Panc1 (cell line): Measurements from ENCODE around the gene RXYLT1. TPM values are rescaled to one million over a fixed set of nuclear protein-coding genes. Genes with fewer than 3 reads are reported as not detected.

ENCODE experiments used
- ATAC-seq: fragments of 200-7000 bp; cut with Tn5 transposase; 2 replicates; pipeline ENCODE4 v1.9.1; 2020; ENCODE audit warnings: mild to moderate bottlenecking, moderate library complexity
- BruUV-seq: library from RNA; stranded (reverse); fragments of 400-500 nt; replicated peaks from 2 replicates; lab custom pipeline; 2021; lab: Mats Ljungman, UMichigan
- CTCF ChIA-PET: fragments of 300-600 bp; sonication (Branson Sonifier 250); formaldehyde crosslinking; loops from one replicate; lab custom pipeline; 2022; ENCODE audit warnings: antibody characterized with exemption; lab: Charles Lee
- POLR2A ChIA-PET: fragments of 300-600 bp; sonication (Branson Sonifier 250); formaldehyde crosslinking; loops from one replicate; lab custom pipeline; 2022; ENCODE audit warnings: antibody characterized with exemption; lab: Charles Lee
- DNase-seq: peaks from one replicate; pipeline ENCODE4 v3.0.0-alpha.2; 2010; ENCODE audit warnings: low read depth, low spot score
- H3K27ac ChIP-seq: 2 replicates; pipeline ENCODE4 v1.5.1; 2011; ENCODE audit warnings: mild to moderate bottlenecking, low read length, inconsistent platforms
- H3K27me3 ChIP-seq: fragments of 200-500 bp; sonication (Bioruptor generic); 2 replicates; pipeline ENCODE4 v1.6.0; 2014; ENCODE audit warnings: low read length, inconsistent platforms; ENCODE audit not compliant: control insufficient read depth, insufficient read depth
- H3K36me3 ChIP-seq: fragments of 200-500 bp; sonication (Bioruptor generic); 2 replicates; pipeline ENCODE4 v1.5.1; 2014; ENCODE audit warnings: inconsistent platforms, mild to moderate bottlenecking, low read length, moderate library complexity; ENCODE audit not compliant: control insufficient read depth, insufficient read depth
- H3K4me1 ChIP-seq: 2 replicates; pipeline ENCODE4 v1.5.1; 2011; ENCODE audit warnings: inconsistent platforms, mild to moderate bottlenecking, low read length, moderate library complexity; ENCODE audit not compliant: control insufficient read depth, insufficient read depth
- H3K4me3 ChIP-seq, 2 experiments: 2 replicates each; pipeline ENCODE4 v1.5.1; 2011 to 2012; ENCODE audit warnings: low read depth in 2 of 2, low read length in 2 of 2, mild to moderate bottlenecking in 2 of 2, inconsistent platforms in 1 of 2, moderate library complexity in 1 of 2
- H3K9me3 ChIP-seq: fragments of 200-500 bp; sonication (Bioruptor generic); 2 replicates; pipeline ENCODE4 v1.5.1; 2014; ENCODE audit warnings: low read depth, mild to moderate bottlenecking, inconsistent platforms, low read length, moderate library complexity; ENCODE audit not compliant: control insufficient read depth, insufficient read depth
- POLR2AphosphoS5 ChIP-seq: IDR thresholded peaks from 2 replicates; pipeline ENCODE4 v1.6.1; 2012; ENCODE audit warnings: mild to moderate bottlenecking, low read depth, low read length, moderate library complexity
- SIN3A ChIP-seq: IDR thresholded peaks from 2 replicates; pipeline ENCODE4 v1.6.1; 2012; ENCODE audit warnings: low read depth, mild to moderate bottlenecking, low read length, moderate library complexity, borderline replicate concordance; ENCODE audit not compliant: insufficient read depth
- TCF7L2 ChIP-seq: IDR thresholded peaks from 2 replicates; pipeline ENCODE4 v1.6.1; 2011; ENCODE audit warnings: mild to moderate bottlenecking, low read depth, low read length, inconsistent platforms
- in situ Hi-C: cut with HindIII; loops from 2 replicates; pipeline ENCODE4 v1.10.0; 2016; ENCODE audit warnings: low sequenced_read_pairs, low pct_unique_long_range_greater_than_20kb
- intact Hi-C: fragments of 100-400 bp; cut with micrococcal nuclease; formaldehyde crosslinking; loops from one replicate; pipeline ENCODE4 v1.10.0; 2022; ENCODE audit not compliant: unreplicated experiment
- total RNA-seq: library from RNA; stranded (reverse); gene quantifications from one replicate; pipeline ENCODE4 v1.2.1, GENCODE V29; 2021; ENCODE audit not compliant: unreplicated experiment
- TF ChIP-seq, protein P1 (sequence below), 2 experiments: IDR thresholded peaks; 2 replicates each; pipeline ENCODE4 v1.6.1; 2011 to 2012; ENCODE audit warnings: low read depth in 2 of 2, control low read depth in 1 of 2, low read length in 1 of 2, mild to moderate bottlenecking in 1 of 2, moderate library complexity in 1 of 2; ENCODE audit not compliant: insufficient read depth in 1 of 2
- TF ChIP-seq, protein P2 (sequence below): fragments of 450-650 bp; IDR thresholded peaks from 2 replicates; pipeline ENCODE4 v1.5.1; 2017; ENCODE audit warnings: mild to moderate bottlenecking

Gene RXYLT1
- total RNA-seq, 1 experiment from 2014 or later = 20.3 TPM

DNA sequence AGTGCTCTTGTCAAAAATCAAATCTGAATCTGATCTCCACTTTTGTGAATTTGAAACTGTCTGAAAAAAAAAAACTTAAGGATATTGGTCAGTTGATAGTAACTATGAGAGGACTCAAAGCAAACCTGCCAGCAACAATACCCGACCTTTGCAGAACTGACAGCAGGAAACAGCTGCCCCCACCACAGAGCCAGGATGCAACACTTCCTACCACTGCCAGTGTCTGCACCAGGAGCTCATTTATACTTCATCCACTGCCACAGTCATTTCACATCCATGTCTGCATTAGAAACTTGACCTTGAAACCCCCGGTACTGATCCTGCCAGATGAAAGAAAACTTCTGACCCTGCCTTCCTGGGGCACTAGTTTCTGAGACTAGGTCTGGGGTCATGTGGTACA is 27.4 kb upstream of the RXYLT1 start:
- H3K36me3 ChIP-seq = no peaks in the 10 kb centered on the region
- no peak for ATAC-seq
- H3K4me1 ChIP-seq = no peaks in the 10 kb centered on the region
- intact Hi-C loops = no loop called here
- H3K4me3 ChIP-seq = no peak overlapping the region
- BruUV-seq = no TSS peak
- no peak for DNase-seq
- TF ChIP-seq, protein P1, sequence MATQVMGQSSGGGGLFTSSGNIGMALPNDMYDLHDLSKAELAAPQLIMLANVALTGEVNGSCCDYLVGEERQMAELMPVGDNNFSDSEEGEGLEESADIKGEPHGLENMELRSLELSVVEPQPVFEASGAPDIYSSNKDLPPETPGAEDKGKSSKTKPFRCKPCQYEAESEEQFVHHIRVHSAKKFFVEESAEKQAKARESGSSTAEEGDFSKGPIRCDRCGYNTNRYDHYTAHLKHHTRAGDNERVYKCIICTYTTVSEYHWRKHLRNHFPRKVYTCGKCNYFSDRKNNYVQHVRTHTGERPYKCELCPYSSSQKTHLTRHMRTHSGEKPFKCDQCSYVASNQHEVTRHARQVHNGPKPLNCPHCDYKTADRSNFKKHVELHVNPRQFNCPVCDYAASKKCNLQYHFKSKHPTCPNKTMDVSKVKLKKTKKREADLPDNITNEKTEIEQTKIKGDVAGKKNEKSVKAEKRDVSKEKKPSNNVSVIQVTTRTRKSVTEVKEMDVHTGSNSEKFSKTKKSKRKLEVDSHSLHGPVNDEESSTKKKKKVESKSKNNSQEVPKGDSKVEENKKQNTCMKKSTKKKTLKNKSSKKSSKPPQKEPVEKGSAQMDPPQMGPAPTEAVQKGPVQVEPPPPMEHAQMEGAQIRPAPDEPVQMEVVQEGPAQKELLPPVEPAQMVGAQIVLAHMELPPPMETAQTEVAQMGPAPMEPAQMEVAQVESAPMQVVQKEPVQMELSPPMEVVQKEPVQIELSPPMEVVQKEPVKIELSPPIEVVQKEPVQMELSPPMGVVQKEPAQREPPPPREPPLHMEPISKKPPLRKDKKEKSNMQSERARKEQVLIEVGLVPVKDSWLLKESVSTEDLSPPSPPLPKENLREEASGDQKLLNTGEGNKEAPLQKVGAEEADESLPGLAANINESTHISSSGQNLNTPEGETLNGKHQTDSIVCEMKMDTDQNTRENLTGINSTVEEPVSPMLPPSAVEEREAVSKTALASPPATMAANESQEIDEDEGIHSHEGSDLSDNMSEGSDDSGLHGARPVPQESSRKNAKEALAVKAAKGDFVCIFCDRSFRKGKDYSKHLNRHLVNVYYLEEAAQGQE (IDR thresholded peaks at IDR 0.05; ENCODE audit: insufficient read depth in 1 of 2, low read depth in 2 of 2, low read length in 1 of 2) = no peak
- TF ChIP-seq SIN3A (no peak), TCF7L2 (no peak), POLR2AphosphoS5 (no peak)
- TF ChIP-seq, protein P2, sequence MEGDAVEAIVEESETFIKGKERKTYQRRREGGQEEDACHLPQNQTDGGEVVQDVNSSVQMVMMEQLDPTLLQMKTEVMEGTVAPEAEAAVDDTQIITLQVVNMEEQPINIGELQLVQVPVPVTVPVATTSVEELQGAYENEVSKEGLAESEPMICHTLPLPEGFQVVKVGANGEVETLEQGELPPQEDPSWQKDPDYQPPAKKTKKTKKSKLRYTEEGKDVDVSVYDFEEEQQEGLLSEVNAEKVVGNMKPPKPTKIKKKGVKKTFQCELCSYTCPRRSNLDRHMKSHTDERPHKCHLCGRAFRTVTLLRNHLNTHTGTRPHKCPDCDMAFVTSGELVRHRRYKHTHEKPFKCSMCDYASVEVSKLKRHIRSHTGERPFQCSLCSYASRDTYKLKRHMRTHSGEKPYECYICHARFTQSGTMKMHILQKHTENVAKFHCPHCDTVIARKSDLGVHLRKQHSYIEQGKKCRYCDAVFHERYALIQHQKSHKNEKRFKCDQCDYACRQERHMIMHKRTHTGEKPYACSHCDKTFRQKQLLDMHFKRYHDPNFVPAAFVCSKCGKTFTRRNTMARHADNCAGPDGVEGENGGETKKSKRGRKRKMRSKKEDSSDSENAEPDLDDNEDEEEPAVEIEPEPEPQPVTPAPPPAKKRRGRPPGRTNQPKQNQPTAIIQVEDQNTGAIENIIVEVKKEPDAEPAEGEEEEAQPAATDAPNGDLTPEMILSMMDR = no peak
- no peak overlapping the region for H3K27ac ChIP-seq
- no peaks in the 10 kb centered on the region for H3K9me3 ChIP-seq
- POLR2A ChIA-PET = no interaction called here
- peaks cover 5% of the 10 kb centered on the region; the same call in 1 of the 2 replicates for H3K27me3 ChIP-seq
- CTCF ChIA-PET = no interaction called here
- in situ Hi-C loops = no loop called here

DNA sequence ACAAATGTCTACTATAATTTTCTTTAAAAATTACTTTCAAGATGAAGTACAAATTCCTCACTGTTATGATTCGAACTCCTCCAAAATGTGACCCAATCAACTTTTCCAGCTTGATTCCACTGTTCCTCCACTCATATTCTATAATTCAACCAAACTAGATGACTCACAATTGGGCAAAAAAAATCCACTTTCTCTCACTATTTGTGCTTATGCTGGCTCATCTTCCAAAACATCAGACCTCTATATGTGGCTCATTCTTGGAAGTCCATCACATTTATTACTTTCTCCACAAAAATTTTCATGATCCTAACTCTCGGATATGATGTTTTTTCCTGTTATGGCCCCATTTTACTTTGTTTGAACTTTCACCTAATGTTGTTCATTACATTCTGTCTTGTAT is 26.9 kb upstream of the RXYLT1 start:
- in situ Hi-C loops (no loop called here), intact Hi-C loops (no loop called here)
- POLR2A ChIA-PET = no interaction called here
- no TSS peak for BruUV-seq
- Histone ChIP-seq H3K4me1 (no peaks in the 10 kb centered on the region), H3K4me3 (no peak overlapping the region), H3K36me3 (no peaks in the 10 kb centered on the region), H3K9me3 (no peaks in the 10 kb centered on the region), H3K27ac (no peak overlapping the region), H3K27me3 (peaks cover 5% of the 10 kb centered on the region; the same call in 1 of the 2 replicates)
- ATAC-seq (no peak), DNase-seq (no peak)
- CTCF ChIA-PET = no interaction called here
- TF ChIP-seq TCF7L2 = no peak
- TF ChIP-seq SIN3A = no peak
- TF ChIP-seq POLR2AphosphoS5 = no peak
- TF ChIP-seq, protein P2 = no peak
- TF ChIP-seq, protein P1 (IDR thresholded peaks at IDR 0.05; ENCODE audit: insufficient read depth in 1 of 2, low read depth in 2 of 2, low read length in 1 of 2) = no peak
